HCT116 (cell line): ENCODE data around the gene INPP5K. TPM values are rescaled to one million over a fixed set of nuclear protein-coding genes. Genes with fewer than 3 reads are reported as not detected.

ENCODE experiments used
- ATAC-seq: fragments of 200-7000 bp; cut with Tn5 transposase; 2 replicates; pipeline ENCODE4 v1.9.1; 2020; ENCODE audit warnings: mild to moderate bottlenecking, moderate library complexity
- BruUV-seq: library from RNA; stranded (reverse); fragments of 400-500 nt; replicated peaks from 2 replicates; lab custom pipeline; 2021; lab: Mats Ljungman, UMichigan
- CTCF ChIA-PET: fragments of 300-600 bp; sonication (Branson Sonifier 250); formaldehyde crosslinking; loops from one replicate; lab custom pipeline; 2021; ENCODE audit warnings: antibody characterized with exemption; lab: Charles Lee
- POLR2A ChIA-PET: fragments of 300-600, 350-600 bp; sonication (Branson Sonifier 250); formaldehyde crosslinking; loops from one replicate; lab custom pipeline; 2021; ENCODE audit warnings: antibody characterized with exemption; lab: Charles Lee
- RAD21 ChIA-PET, 2 experiments: fragments of 300-600 bp; sonication (Branson Sonifier 250); formaldehyde crosslinking; loops; one replicate each; lab custom pipeline; 2023; ENCODE audit warnings: low total read pairs in 2 of 2; ENCODE audit not compliant: uncharacterized antibody in 2 of 2, unreplicated experiment in 2 of 2, low non-redundant PET in 1 of 2; lab: Charles Lee
- DNase-seq: peaks from one replicate; pipeline ENCODE4 v3.0.0-alpha.2; 2010; ENCODE audit warnings: low read depth, low spot score
- H2AFZ ChIP-seq: fragments of 200-600 bp; shearing (Covaris generic), sonication (generic); 2 replicates; pipeline ENCODE4 v1.6.1; 2017; ENCODE audit warnings: low read depth, mixed run types, mixed read lengths, antibody characterized with exemption, low read length; ENCODE audit not compliant: poor library complexity, severe bottlenecking
- H3K27ac ChIP-seq: 2 replicates; pipeline ENCODE4 v1.5.1; 2012; ENCODE audit warnings: low read depth, low read length
- H3K27me3 ChIP-seq: fragments of 200-600 bp; sonication (generic); 2 replicates; pipeline ENCODE4 v1.6.1; 2016; ENCODE audit warnings: mixed run types, low read length, mixed read lengths; ENCODE audit not compliant: insufficient read depth
- H3K36me3 ChIP-seq, 2 experiments: fragments of 200-500 bp in 1 of 2; fragments of 200-600 bp in 1 of 2; sonication (Bioruptor generic) in 1 of 2; sonication (generic) in 1 of 2; 2 replicates each; pipeline versions ENCODE4 v1.5.1 to v1.6.1; 2014 to 2016; ENCODE audit warnings: low read length in 2 of 2, inconsistent platforms in 1 of 2, mixed read lengths in 1 of 2, mixed run types in 1 of 2; ENCODE audit not compliant: insufficient read depth in 2 of 2, control insufficient read depth in 1 of 2
- H3K4me1 ChIP-seq, 2 experiments: fragments of 200-600 bp in 1 of 2; sonication (generic) in 1 of 2; 2 replicates each; pipeline versions ENCODE4 v1.5.1 to v1.6.1; 2012 to 2017; ENCODE audit warnings: low read length in 2 of 2, inconsistent platforms in 1 of 2, mild to moderate bottlenecking in 1 of 2, mixed read lengths in 1 of 2, mixed run types in 1 of 2, moderate library complexity in 1 of 2; ENCODE audit not compliant: insufficient read depth in 2 of 2, control insufficient read depth in 1 of 2
- H3K4me2 ChIP-seq: fragments of 200-600 bp; sonication (generic); 2 replicates; pipeline ENCODE4 v1.6.1; 2017; ENCODE audit warnings: mixed run types, low read length, mixed read lengths
- H3K4me3 ChIP-seq, 2 experiments: fragments of 200-600 bp in 1 of 2; sonication (generic) in 1 of 2; replicated peaks in 1 of 2; 2 replicates each; pipeline ENCODE4 v1.5.1; 2011 to 2016; ENCODE audit warnings: low read length in 2 of 2, control low read depth in 1 of 2, low read depth in 1 of 2, mild to moderate bottlenecking in 1 of 2, mixed read lengths in 1 of 2, mixed run types in 1 of 2
- H3K79me2 ChIP-seq: fragments of 200-600 bp; sonication (generic); 2 replicates; pipeline ENCODE4 v1.6.1; 2017; ENCODE audit warnings: mild to moderate bottlenecking, mixed run types, low read length, moderate library complexity, mixed read lengths; ENCODE audit not compliant: insufficient read depth
- H3K9ac ChIP-seq: fragments of 200-600 bp; sonication (generic); 2 replicates; pipeline ENCODE4 v1.6.1; 2016; ENCODE audit warnings: low read length, mixed read lengths
- H3K9me2 ChIP-seq: fragments of 200-600 bp; sonication (generic), shearing (Covaris generic); 2 replicates; pipeline ENCODE4 v1.6.1; 2017; ENCODE audit warnings: mixed run types, mild to moderate bottlenecking, moderate library complexity; ENCODE audit not compliant: insufficient read depth
- H3K9me3 ChIP-seq, 2 experiments: fragments of 200-500 bp in 1 of 2; fragments of 200-600 bp in 1 of 2; sonication (Bioruptor generic) in 1 of 2; sonication (generic) in 1 of 2; 2 replicates each; pipeline ENCODE4 v1.6.1; 2014 to 2017; ENCODE audit warnings: low read length in 2 of 2, mixed read lengths in 2 of 2, inconsistent platforms in 1 of 2, low read depth in 1 of 2, mild to moderate bottlenecking in 1 of 2, mixed run types in 1 of 2, moderate library complexity in 1 of 2; ENCODE audit not compliant: control insufficient read depth in 1 of 2, insufficient read depth in 1 of 2
- H4K20me1 ChIP-seq: fragments of 200-600 bp; sonication (generic), shearing (Covaris generic); 2 replicates; pipeline ENCODE4 v1.6.1; 2017; ENCODE audit warnings: mixed run types, mild to moderate bottlenecking, moderate library complexity; ENCODE audit not compliant: insufficient read depth
- CEBPB ChIP-seq: IDR thresholded peaks from 2 replicates; pipeline ENCODE4 v1.6.1; 2012; ENCODE audit warnings: low read depth
- EGR1 ChIP-seq: IDR thresholded peaks from 2 replicates; pipeline ENCODE4 v1.6.1; 2012; ENCODE audit warnings: low read depth
- ELF1 ChIP-seq: IDR thresholded peaks from 2 replicates; pipeline ENCODE4 v1.6.1; 2012; ENCODE audit warnings: low read depth, borderline replicate concordance
- EZH2 ChIP-seq: fragments of 200-600 bp; sonication (generic); IDR thresholded peaks from 2 replicates; pipeline ENCODE4 v1.6.1; 2017; ENCODE audit warnings: antibody characterized with exemption, mixed run types
- EZH2phosphoT487 ChIP-seq: fragments of 200-600 bp; IDR thresholded peaks from 2 replicates; pipeline ENCODE4 v1.6.1; 2018; ENCODE audit warnings: antibody characterized with exemption, borderline replicate concordance
- FOSL1 ChIP-seq: IDR thresholded peaks from 2 replicates; pipeline ENCODE4 v1.6.1; 2012; ENCODE audit warnings: low read depth
- JUND ChIP-seq: IDR thresholded peaks from 2 replicates; pipeline ENCODE4 v1.6.1; 2012
- POLR2A ChIP-seq: IDR thresholded peaks from 2 replicates; pipeline ENCODE4 v1.7.0; 2011; ENCODE audit warnings: borderline replicate concordance; ENCODE audit not compliant: insufficient read depth, insufficient read length; ENCODE audit errors: extremely low read depth
- RAD21 ChIP-seq: IDR thresholded peaks from 2 replicates; pipeline ENCODE4 v1.6.1; 2012; ENCODE audit warnings: low read depth, mild to moderate bottlenecking
- SP1 ChIP-seq: IDR thresholded peaks from 2 replicates; pipeline ENCODE4 v1.6.1; 2012; ENCODE audit warnings: low read depth
- SRF ChIP-seq: IDR thresholded peaks from 2 replicates; pipeline ENCODE4 v1.6.1; 2012; ENCODE audit warnings: low read depth
- TCF7L2 ChIP-seq: IDR thresholded peaks from 2 replicates; pipeline ENCODE4 v1.7.0; 2011; ENCODE audit warnings: borderline replicate concordance, inconsistent platforms; ENCODE audit not compliant: insufficient read depth, insufficient read length; ENCODE audit errors: extremely low read depth
- intact Hi-C: fragments of 100-400 bp; cut with micrococcal nuclease; formaldehyde crosslinking; loops from 2 replicates; pipeline ENCODE4 v1.10.0; 2022
- total RNA-seq: library from RNA; stranded (reverse); gene quantifications from one replicate; pipeline ENCODE4 v1.2.1, GENCODE V29; 2021; ENCODE audit not compliant: unreplicated experiment
- TF ChIP-seq, protein P1 (sequence below): IDR thresholded peaks from 2 replicates; pipeline ENCODE4 v1.6.1; 2011; ENCODE audit warnings: mild to moderate bottlenecking, low read length, moderate library complexity; ENCODE audit not compliant: insufficient replicate concordance; ENCODE audit errors: extremely low read depth
- TF ChIP-seq, protein P2 (sequence below): IDR thresholded peaks from 2 replicates; pipeline ENCODE4 v1.6.1; 2012

The INPP5K gene
- total RNA-seq, 1 experiment from 2014 or later: 25.6 TPM

DNA sequence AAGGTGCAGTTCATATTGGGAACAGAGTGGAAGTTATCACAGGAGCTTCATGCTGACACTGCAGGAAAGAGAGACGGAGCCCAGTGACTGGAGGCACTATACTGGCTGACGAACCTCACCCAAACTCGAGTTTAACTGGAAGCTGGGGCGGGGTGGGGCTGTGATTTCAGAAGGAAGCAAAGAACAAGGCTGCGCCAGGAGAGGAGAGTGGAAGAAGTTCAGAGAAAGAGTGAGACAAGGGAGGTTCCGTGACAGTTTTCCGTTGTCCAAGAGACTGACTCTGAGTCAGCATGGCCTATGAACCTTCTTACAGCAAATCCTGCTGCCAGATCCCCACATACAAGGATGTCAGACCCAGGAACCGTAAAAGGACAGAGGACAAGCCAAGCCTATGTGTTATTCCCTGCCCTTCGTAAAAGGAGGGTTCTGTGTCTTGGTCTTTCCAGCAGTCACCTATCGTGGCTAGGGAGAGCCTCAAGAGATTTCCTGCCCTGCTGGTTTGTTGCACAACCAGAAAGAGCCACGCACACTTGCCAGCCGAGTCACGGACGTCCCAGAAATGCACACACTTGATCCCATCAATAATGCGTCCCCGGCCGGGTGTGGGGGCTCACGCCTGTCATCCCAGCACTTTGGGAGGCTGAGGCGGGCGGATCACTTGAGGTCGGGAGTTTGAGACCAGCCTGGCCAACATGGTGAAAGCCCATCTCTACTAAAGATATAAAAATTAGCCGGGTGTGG, 41.1 kb upstream of the INPP5K start:
- H3K36me3 ChIP-seq: peaks cover 15 to 34% of the 10 kb centered on the region in 2 experiments; a peak in 2 of 4 replicates
- no peak overlapping the region for H3K27ac ChIP-seq
- no peak overlapping the region for H3K4me2 ChIP-seq
- ATAC-seq: no peak
- intact Hi-C loops: no loop called here
- H3K27me3 ChIP-seq: no peaks in the 10 kb centered on the region
- DNase-seq: no peak
- RAD21 ChIA-PET: no interaction called here
- H3K9ac ChIP-seq: no peak overlapping the region
- peaks cover 6% of the 10 kb centered on the region; the same call in 1 of the 2 replicates for H4K20me1 ChIP-seq
- no peak overlapping the region for H3K4me3 ChIP-seq
- H2AFZ ChIP-seq: no peak overlapping the region
- no peaks in the 10 kb centered on the region for H3K9me3 ChIP-seq
- TF ChIP-seq SP1 (no peak), CEBPB (no peak), SRF (no peak), EZH2phosphoT487 (no peak), EGR1 (no peak), POLR2A (no peak), TCF7L2 (no peak), EZH2 (no peak), FOSL1 (no peak), ELF1 (no peak), JUND (no peak), RAD21 (no peak)
- TF ChIP-seq, protein P1, sequence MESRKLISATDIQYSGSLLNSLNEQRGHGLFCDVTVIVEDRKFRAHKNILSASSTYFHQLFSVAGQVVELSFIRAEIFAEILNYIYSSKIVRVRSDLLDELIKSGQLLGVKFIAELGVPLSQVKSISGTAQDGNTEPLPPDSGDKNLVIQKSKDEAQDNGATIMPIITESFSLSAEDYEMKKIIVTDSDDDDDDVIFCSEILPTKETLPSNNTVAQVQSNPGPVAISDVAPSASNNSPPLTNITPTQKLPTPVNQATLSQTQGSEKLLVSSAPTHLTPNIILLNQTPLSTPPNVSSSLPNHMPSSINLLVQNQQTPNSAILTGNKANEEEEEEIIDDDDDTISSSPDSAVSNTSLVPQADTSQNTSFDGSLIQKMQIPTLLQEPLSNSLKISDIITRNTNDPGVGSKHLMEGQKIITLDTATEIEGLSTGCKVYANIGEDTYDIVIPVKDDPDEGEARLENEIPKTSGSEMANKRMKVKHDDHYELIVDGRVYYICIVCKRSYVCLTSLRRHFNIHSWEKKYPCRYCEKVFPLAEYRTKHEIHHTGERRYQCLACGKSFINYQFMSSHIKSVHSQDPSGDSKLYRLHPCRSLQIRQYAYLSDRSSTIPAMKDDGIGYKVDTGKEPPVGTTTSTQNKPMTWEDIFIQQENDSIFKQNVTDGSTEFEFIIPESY: no peak
- TF ChIP-seq, protein P2, sequence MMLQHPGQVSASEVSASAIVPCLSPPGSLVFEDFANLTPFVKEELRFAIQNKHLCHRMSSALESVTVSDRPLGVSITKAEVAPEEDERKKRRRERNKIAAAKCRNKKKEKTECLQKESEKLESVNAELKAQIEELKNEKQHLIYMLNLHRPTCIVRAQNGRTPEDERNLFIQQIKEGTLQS: no peak
- CTCF ChIA-PET: no interaction called here
- H3K9me2 ChIP-seq: no peaks in the 10 kb centered on the region
- POLR2A ChIA-PET: no interaction called here
- H3K79me2 ChIP-seq: peaks cover 91% of the 10 kb centered on the region
- peaks cover 5 to 15% of the 10 kb centered on the region in 2 experiments; a peak in 3 of 4 replicates for H3K4me1 ChIP-seq
- BruUV-seq: no TSS peak
